T follicular helper cell (primary cell): ENCODE results near the gene XIRP1.

Source experiments
- DNase-seq: peaks from one replicate; pipeline ENCODE4 v3.0.0-alpha.2; 2020; ENCODE audit warnings: low read depth

XIRP1 gene

GRCh38 chr3:39165518-39165917, 26.9 kb downstream of the XIRP1 start:
- DNase-seq: no peak

GRCh38 chr3:39164414-39164813, 28.0 kb downstream of the XIRP1 start:
- DNase-seq: no peak

- no peak for DNase-seq
These were observed 34.2 kb downstream of the XIRP1 start for GRCh38 chr3:39158148-39158715.

GRCh38 chr3:39157359-39157758, 35.0 kb downstream of the XIRP1 start:
- no peak for DNase-seq

- DNase-seq: no peak
These were observed 36.0 kb downstream of the XIRP1 start for GRCh38 chr3:39156421-39156820.

GRCh38 chr3:39154280-39155021, 37.9 kb downstream of the XIRP1 start:
- no peak for DNase-seq

- DNase-seq: no peak
These were observed 38.5 kb downstream of the XIRP1 start for GRCh38 chr3:39153977-39154279.

- DNase-seq: no peak
These were observed 41.4 kb downstream of the XIRP1 start for GRCh38 chr3:39150803-39151631.

GRCh38 chr3:39150148-39150802, 42.1 kb downstream of the XIRP1 start:
- no peak for DNase-seq

GRCh38 chr3:39149498-39150147, 42.8 kb downstream of the XIRP1 start:
- DNase-seq: no peak

- DNase-seq: no peak
These were observed 43.3 kb downstream of the XIRP1 start for GRCh38 chr3:39149059-39149455.

- DNase-seq: no peak
These were observed 43.8 kb downstream of the XIRP1 start for GRCh38 chr3:39148435-39149058.

GRCh38 chr3:39147711-39148434, 44.5 kb downstream of the XIRP1 start:
- DNase-seq: no peak

GRCh38 chr3:39146611-39147591, 45.5 kb downstream of the XIRP1 start:
- no peak for DNase-seq

GRCh38 chr3:39146083-39146501, 46.3 kb downstream of the XIRP1 start:
- no peak for DNase-seq

- no peak for DNase-seq
These were observed 47.5 kb downstream of the XIRP1 start for GRCh38 chr3:39144748-39145380.

- no peak for DNase-seq
These were observed 48.2 kb downstream of the XIRP1 start for GRCh38 chr3:39144095-39144747.

- DNase-seq: no peak
These were observed 49.1 kb downstream of the XIRP1 start for GRCh38 chr3:39143051-39143885.
